ENCODE measurements around the gene GPR78. TPM values are rescaled to one million over a fixed set of nuclear protein-coding genes. Genes with fewer than 3 reads are reported as not detected.
"Not testable (repeated sequence)": the region's sequence is repeated elsewhere in the genome, so short reads cannot be mapped to it uniquely, and the experiment has no call there.

The GPR78 gene
- total RNA-seq, 4 donors from 2014 or later, result 0.19 TPM; not detected in 2

DNA sequence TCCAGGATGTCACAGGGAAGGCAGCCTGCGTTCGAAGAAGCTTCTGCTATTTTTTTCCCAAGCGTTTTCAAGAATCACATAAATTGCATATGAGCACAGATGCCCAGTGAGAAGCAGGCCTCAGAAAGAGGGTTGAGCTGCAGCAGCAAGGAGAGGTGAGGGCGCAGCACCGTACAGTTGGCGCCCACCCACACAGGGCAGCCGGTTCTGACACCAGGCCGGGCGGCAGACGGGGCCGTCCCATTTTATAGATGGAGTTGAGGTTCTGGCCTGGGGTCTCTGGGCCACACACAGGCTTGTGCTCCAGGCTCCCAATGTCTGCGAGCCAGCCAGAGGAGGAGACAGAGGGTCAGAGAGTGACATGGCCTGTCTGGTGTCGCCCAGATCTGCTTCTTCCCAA is 35.2 kb downstream of the GPR78 start:
- ATAC-seq (ENCODE audit: low FRiP score) (no peak), DNase-seq (ENCODE audit: low spot score) (no peak)
- TF ChIP-seq, protein P1, sequence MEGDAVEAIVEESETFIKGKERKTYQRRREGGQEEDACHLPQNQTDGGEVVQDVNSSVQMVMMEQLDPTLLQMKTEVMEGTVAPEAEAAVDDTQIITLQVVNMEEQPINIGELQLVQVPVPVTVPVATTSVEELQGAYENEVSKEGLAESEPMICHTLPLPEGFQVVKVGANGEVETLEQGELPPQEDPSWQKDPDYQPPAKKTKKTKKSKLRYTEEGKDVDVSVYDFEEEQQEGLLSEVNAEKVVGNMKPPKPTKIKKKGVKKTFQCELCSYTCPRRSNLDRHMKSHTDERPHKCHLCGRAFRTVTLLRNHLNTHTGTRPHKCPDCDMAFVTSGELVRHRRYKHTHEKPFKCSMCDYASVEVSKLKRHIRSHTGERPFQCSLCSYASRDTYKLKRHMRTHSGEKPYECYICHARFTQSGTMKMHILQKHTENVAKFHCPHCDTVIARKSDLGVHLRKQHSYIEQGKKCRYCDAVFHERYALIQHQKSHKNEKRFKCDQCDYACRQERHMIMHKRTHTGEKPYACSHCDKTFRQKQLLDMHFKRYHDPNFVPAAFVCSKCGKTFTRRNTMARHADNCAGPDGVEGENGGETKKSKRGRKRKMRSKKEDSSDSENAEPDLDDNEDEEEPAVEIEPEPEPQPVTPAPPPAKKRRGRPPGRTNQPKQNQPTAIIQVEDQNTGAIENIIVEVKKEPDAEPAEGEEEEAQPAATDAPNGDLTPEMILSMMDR (IDR thresholded peaks at IDR 0.05), result no peak

DNA sequence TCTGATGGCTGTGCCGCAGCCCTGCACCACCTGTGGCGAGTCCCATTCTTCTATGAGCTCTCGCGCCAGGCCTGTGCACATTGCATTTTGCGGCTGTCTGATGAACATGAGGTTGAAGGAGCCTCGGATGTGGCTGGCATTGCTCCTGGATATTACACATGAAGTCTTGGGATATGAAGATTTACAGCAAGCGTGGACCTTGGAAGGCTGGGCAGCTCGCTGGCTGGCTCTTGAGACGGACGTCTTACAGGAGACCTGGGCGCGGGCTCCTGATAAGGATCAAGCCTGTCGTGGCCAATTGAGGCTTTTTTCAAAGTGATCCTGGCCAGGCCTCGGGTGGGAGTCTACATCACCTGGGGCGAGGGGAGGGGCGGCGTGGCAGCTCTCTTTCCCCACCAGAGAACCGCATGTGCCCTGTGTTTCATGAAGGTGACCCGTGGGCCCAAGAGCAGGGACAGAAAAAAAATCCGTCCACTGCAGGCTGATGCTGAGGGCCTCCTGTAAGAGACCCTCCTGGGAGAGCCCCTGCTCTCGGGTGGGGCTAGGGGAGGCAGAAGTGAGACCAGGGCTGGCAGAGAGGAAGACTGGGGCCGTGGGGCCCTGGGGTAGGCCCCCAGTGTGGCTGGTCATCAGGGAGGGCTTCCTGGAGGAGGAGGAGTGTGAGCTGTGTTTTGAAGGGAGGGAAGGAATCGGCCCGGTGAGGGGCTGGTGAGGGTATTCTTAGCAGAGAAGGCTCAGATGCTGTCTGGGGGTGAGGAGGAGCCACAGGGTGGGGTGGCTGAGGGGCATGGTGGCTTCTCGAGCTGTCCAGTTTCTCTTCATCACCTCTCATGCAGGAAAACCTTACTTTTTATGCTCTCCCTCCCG is 36.0 kb downstream of the GPR78 start:
- TF ChIP-seq, protein P1 (IDR thresholded peaks at IDR 0.05), result no peak
- DNase-seq (ENCODE audit: low spot score) (no peak), ATAC-seq (ENCODE audit: low FRiP score) (no peak)

- no peak for ATAC-seq (ENCODE audit: low FRiP score)
- DNase-seq (ENCODE audit: low spot score), result no peak
- TF ChIP-seq, protein P1 (IDR thresholded peaks at IDR 0.05), result no peak
Observed at GRCh38 chr4:8616831-8617230, 36.6 kb downstream of the GPR78 start.

DNA sequence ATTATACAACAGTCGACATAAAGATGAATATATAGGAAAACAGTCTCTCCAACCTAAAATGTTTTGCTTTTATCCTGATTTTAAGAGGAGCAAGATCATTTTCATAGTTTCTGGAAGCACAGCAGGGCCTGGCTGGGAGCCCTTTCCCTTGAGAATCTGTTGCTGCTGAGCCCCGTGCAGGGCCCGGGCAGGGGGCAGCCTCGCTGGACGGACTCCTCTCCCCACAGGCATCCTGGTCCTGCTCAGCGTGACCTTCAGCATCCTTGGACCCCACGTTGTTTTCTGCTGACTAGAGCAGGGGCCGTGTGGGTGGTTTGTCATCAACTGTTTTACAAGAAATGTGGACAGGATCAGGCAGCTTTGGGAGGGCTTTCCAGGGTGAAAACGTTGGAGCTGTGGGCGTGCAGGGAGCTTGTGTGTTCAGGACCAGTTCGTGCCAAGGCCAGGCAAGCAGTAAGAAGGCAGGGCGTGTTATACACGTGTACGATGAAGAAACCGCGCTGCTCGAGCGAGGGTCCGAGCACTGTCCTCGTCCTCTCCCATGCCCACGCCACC is 37.4 kb downstream of the GPR78 start:
- TF ChIP-seq, protein P1 (IDR thresholded peaks at IDR 0.05), result no peak
- ATAC-seq (ENCODE audit: low FRiP score) (no peak), DNase-seq (ENCODE audit: low spot score) (no peak)

GRCh38 chr4:8618421-8618820 is 38.2 kb downstream of the GPR78 start:
- TF ChIP-seq, protein P1 (IDR thresholded peaks at IDR 0.05), result no peak
- DNase-seq (ENCODE audit: low spot score), result no peak
- no peak for ATAC-seq (ENCODE audit: low FRiP score)

DNA sequence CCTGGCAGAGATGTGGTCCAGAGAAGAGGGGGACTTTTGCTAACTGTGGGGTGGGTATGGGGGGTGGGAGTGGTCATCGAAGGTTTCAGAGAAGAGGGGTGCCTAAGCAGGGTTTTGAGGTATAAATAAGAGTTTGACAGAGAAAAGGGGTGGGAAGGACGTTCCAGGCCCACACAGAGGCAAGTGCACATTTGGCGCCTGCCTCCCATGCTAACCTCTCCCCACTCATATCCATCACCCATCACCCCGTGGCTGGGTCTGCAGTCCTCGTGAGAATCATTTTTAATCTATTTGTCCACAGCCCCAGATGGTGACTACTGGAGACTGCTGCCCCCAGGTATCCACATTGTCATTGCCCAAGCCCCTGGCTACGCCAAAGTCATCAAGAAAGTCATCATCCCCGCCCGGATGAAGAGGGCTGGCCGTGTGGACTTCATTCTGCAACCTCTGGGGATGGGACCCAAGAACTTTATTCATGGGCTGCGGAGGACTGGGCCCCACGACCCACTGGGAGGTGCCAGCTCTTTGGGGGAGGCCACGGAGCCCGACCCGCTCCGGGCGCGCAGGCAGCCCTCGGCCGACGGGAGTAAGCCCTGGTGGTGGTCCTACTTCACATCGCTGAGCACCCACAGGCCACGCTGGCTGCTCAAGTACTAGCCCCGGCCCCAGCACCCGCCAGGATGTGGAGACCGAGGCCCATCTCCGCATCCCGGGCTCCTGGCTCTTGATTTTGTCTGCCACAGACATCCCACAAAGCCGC is 38.9 kb downstream of the GPR78 start:
- TF ChIP-seq, protein P1 (IDR thresholded peaks at IDR 0.05), result no peak
- no peak for ATAC-seq (ENCODE audit: low FRiP score)
- no peak for DNase-seq (ENCODE audit: low spot score)

DNA sequence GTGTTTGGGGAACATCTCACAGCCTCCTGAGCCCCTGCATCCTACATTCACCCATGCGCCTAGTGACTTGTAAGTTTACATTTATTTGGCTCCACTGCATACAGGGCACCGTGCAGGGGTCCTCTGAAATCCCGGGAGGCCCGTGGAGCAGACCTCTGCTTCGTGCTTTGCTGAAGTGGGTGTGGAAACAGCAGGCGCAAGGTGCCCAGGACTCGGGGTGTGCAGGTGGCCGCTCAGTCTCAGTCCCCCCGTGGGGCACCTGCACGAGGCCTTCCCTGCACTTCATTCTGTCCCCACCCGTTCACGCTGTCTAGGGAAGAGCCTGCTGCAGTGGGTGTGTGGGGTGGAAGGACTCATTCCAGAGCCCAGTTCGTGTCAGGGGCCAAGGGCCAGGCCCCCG is 40.9 kb downstream of the GPR78 start:
- not testable (repeated sequence) for ATAC-seq (ENCODE audit: low FRiP score); DNase-seq (ENCODE audit: low spot score)

DNA sequence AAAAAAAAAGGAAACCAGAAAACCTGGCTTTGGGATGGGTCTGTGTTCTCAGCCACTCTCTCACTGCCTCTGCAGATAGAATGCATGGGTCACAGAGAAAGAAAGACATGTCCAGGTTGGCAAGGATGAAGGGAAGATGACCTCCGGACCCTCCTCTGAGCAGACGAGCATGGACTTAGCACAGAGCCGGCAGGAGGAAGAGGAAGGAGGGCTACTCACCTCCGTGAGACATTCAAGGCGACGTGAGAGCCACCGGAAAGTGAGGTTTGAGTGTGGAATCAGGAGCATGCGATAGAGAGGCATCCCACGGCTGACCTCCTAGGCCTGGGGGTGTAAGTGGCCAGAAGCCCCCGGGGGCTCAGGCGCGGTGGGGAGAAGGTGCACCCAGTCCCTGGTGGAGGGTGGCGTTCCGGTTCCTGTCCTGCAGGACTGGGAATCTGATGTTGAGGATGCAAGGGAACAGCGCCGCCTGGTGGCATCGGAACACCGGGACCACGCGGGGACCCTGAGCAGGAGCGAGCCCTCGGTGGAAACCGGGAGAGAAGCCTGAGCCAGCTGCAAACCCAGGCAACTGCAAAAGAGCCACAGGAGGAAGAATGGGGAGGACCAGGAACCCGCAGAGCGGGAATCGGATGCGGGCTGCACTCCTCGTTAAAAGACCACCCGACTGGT is 44.5 kb downstream of the GPR78 start:
- ATAC-seq (ENCODE audit: low FRiP score); DNase-seq (ENCODE audit: low spot score): not testable (repeated sequence)

GRCh38 chr4:8630240-8630905 is 50.2 kb downstream of the GPR78 start:
- not testable (repeated sequence) for DNase-seq (ENCODE audit: low spot score); ATAC-seq (ENCODE audit: low FRiP score)

DNA sequence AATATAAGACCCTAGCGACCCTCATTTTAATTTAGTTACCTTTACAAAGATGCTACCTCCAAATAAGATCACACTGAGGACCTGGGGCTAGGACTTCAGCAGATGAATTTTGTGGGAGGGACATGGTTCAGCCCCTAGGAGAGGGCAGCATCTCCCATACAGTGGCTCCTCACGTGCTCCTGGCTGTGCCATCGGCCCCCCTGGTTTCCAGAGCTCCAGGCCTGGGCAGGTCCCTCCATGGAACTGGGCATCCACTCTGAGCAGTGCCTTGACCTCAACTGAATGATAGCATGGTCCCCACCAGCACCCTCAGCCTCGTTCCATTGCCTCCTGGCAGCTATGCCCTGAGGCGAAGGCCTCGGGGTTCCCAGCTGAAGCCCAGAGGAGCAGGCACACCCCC is 51.7 kb downstream of the GPR78 start:
- DNase-seq (ENCODE audit: low spot score); ATAC-seq (ENCODE audit: low FRiP score): not testable (repeated sequence)

Data from omental fat pad (tissue), 4 donors.